HepG2 (cell line): ENCODE results near the gene HAUS5. TPM values are rescaled to one million over a fixed set of nuclear protein-coding genes. Genes with fewer than 3 reads are reported as not detected.

ENCODE experiments used
- CBX1 ChIP-seq: IDR thresholded peaks from one replicate; pipeline ENCODE4 v1.6.1; 2016; ENCODE audit warnings: antibody characterized with exemption, low read depth
- CCDC6 ChIP-seq: sonication (generic); formaldehyde crosslinking; IDR thresholded peaks from 2 replicates; pipeline ENCODE4 v1.8.1; 2022; ENCODE audit warnings: mild to moderate bottlenecking, missing genetic modification reagents, moderate library complexity
- CHD4 ChIP-seq: fragments of 200-600 bp; sonication (generic); IDR thresholded peaks from 2 replicates; pipeline ENCODE4 v1.7.0; 2017; ENCODE audit warnings: mild to moderate bottlenecking, low read length, borderline replicate concordance
- EP300 ChIP-seq, 3 experiments: sonication (generic) in 1 of 3; formaldehyde crosslinking in 1 of 3; IDR thresholded peaks; 2 replicates each; pipeline versions ENCODE4 v1.5.1 to v1.6.1; 2011 to 2020; ENCODE audit warnings: low read depth in 2 of 3, low read length in 2 of 3, borderline replicate concordance in 1 of 3, improper control_type of control experiment in 1 of 3, mild to moderate bottlenecking in 1 of 3, missing genetic modification reagents in 1 of 3, moderate library complexity in 1 of 3
- ERF ChIP-seq: IDR thresholded peaks from 2 replicates; pipeline ENCODE4 v1.6.1; 2018; ENCODE audit warnings: missing biosample characterization, missing genetic modification reagents
- IKZF1 ChIP-seq: fragments of 450-650 bp; IDR thresholded peaks from 2 replicates; pipeline ENCODE4 v1.7.1; 2016
- NCOA5 ChIP-seq: sonication (generic); formaldehyde crosslinking; IDR thresholded peaks from 2 replicates; pipeline ENCODE4 v1.4.0; 2020; ENCODE audit warnings: missing genetic modification reagents
- NR1H2 ChIP-seq: sonication (generic); formaldehyde crosslinking; IDR thresholded peaks from 2 replicates; pipeline ENCODE4 v1.8.1; 2022; ENCODE audit warnings: low read depth, missing genetic modification reagents, borderline replicate concordance
- NR2F1 ChIP-seq, 2 experiments: fragments of 450-650 bp in 1 of 2; formaldehyde crosslinking in 1 of 2; IDR thresholded peaks; 2 replicates each; pipeline versions ENCODE4 v1.5.0 to v1.6.1; 2016 to 2020; ENCODE audit warnings: mild to moderate bottlenecking in 1 of 2, missing compliant biosample characterization in 1 of 2, missing genetic modification reagents in 1 of 2, moderate library complexity in 1 of 2
- PAF1 ChIP-seq: IDR thresholded peaks from 2 replicates; pipeline ENCODE4 v1.6.1; 2016; ENCODE audit warnings: missing genetic modification reagents, missing compliant biosample characterization
- SIN3B ChIP-seq: fragments of 150-350 bp; IDR thresholded peaks from 2 replicates; pipeline ENCODE4 v1.6.1; 2014; ENCODE audit warnings: low read length
- SKIL ChIP-seq: sonication (generic); formaldehyde crosslinking; IDR thresholded peaks from 2 replicates; pipeline ENCODE4 v1.8.0; 2022; ENCODE audit warnings: missing genetic modification reagents, mild to moderate bottlenecking, moderate library complexity, borderline replicate concordance
- TCF12 ChIP-seq, 2 experiments: fragments of 450-650 bp in 1 of 2; sonication (generic) in 1 of 2; formaldehyde crosslinking in 1 of 2; IDR thresholded peaks; 2 replicates each; pipeline versions ENCODE4 v1.6.1 to v1.8.0; 2017 to 2022; ENCODE audit warnings: antibody characterized with exemption in 1 of 2, mild to moderate bottlenecking in 1 of 2, missing genetic modification reagents in 1 of 2, moderate library complexity in 1 of 2
- ZFX ChIP-seq: sonication (generic); formaldehyde crosslinking; IDR thresholded peaks from 2 replicates; pipeline ENCODE4 v1.4.0; 2020; ENCODE audit warnings: mild to moderate bottlenecking, low read depth, missing genetic modification reagents, moderate library complexity
- ZNF10 ChIP-seq: sonication (generic); formaldehyde crosslinking; IDR thresholded peaks from 2 replicates; pipeline ENCODE4 v1.4.0; 2020; ENCODE audit warnings: mild to moderate bottlenecking, low read depth, missing genetic modification reagents, borderline replicate concordance
- ZNF354B ChIP-seq: sonication (generic); formaldehyde crosslinking; IDR thresholded peaks from 2 replicates; pipeline ENCODE4 v1.8.0; 2022; ENCODE audit warnings: mild to moderate bottlenecking, missing genetic modification reagents
- ZNF570 ChIP-seq: sonication (generic); formaldehyde crosslinking; IDR thresholded peaks from 2 replicates; pipeline ENCODE4 v1.4.0; 2020; ENCODE audit warnings: mild to moderate bottlenecking, missing genetic modification reagents, borderline replicate concordance
- ZNF616 ChIP-seq: sonication (generic); formaldehyde crosslinking; IDR thresholded peaks from 2 replicates; pipeline ENCODE4 v1.5.0; 2020; ENCODE audit warnings: low read depth, mild to moderate bottlenecking, missing genetic modification reagents
- polyA plus RNA-seq, 8 experiments: library from polyadenylated mRNA; depleted of rRNA in 3 of 8; stranded (reverse) in 7 of 8; unstranded in 1 of 8; fragments of >200 nt; fragmentation: Illumina TruSeq in 4 of 8; extraction: Trizol in 4 of 8; gene quantifications; 2 replicates each; pipeline versions ENCODE4 v1.2.1 to v1.2.3, GENCODE V29; 2011 to 2016; ENCODE audit warnings: low read depth in 4 of 8, missing spikeins in 1 of 8, mixed read lengths in 1 of 8; ENCODE audit not compliant: insufficient read depth in 1 of 8
- total RNA-seq, 5 experiments: library from RNA; depleted of rRNA; stranded (reverse); fragments of >200 nt; fragmentation: Illumina TruSeq; extraction: Trizol; gene quantifications; 2 replicates each; pipeline ENCODE4 v1.2.3, GENCODE V29; 2016; ENCODE audit warnings: low read depth in 1 of 5
- TF ChIP-seq, protein P1 (sequence below), 2 experiments: sonication (generic) in 1 of 2; formaldehyde crosslinking in 1 of 2; IDR thresholded peaks; 2 replicates each; pipeline versions ENCODE4 v1.4.0 to v1.6.1; 2018 to 2020; ENCODE audit warnings: missing genetic modification reagents in 2 of 2, borderline replicate concordance in 1 of 2, low read depth in 1 of 2, mild to moderate bottlenecking in 1 of 2, missing biosample characterization in 1 of 2
- TF ChIP-seq, protein P2 (sequence below): sonication (generic); formaldehyde crosslinking; IDR thresholded peaks from 2 replicates; pipeline ENCODE4 v1.4.0; 2020; ENCODE audit warnings: missing genetic modification reagents, borderline replicate concordance

HAUS5 gene
- total and polyA plus RNA-seq, 2 of the 13 experiments (the other 11 are each of a cell fraction or from before 2014, with no cell fraction given), result 10.3 to 17.7 TPM

DNA sequence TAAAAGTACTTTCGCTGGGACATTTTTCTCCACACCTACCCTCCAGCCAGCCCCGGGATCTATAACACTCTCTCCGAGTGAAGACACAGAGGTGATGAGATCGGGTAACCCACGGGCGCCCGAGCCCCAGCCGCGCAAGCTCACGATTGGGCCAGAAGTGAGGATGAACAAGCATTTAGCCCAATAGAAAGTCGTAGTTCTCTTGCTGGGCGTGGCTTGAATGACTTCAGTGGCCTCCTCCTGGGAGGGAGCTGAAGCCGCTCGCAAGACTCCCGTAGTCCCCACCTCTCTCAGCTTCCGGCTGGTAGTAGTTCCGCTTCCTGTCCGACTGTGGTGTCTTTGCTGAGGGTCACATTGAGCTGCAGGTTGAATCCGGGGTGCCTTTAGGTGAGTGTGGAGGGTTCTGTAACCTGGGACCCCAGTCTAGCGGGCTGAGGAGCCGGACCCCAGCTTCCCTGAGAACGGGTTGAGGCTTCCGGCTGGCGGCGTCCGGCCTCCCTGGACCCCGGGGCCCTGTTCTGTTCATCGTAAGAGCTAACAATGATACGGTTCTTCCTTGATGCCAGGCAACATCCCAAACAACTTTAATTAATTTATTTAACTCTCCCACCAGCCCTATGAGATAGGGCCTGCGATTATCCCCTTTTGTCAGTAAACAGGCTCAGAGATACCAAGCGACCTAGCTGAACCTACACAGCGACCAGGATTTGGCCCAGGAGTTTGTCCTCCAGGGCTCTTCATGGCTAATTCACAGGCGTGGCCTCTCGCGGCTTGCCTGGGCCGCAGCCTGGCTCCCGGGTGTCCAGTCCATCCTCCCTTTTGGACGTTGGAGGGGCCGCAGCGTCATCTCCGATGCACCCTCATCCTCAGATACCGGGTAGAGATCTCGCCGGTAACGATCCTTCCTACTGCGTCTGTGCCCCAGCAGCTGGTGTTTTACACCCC, 35.8 kb downstream of the HAUS5 start, which contains the start of gene COX6B1 (continued):
- TF ChIP-seq, protein P1, sequence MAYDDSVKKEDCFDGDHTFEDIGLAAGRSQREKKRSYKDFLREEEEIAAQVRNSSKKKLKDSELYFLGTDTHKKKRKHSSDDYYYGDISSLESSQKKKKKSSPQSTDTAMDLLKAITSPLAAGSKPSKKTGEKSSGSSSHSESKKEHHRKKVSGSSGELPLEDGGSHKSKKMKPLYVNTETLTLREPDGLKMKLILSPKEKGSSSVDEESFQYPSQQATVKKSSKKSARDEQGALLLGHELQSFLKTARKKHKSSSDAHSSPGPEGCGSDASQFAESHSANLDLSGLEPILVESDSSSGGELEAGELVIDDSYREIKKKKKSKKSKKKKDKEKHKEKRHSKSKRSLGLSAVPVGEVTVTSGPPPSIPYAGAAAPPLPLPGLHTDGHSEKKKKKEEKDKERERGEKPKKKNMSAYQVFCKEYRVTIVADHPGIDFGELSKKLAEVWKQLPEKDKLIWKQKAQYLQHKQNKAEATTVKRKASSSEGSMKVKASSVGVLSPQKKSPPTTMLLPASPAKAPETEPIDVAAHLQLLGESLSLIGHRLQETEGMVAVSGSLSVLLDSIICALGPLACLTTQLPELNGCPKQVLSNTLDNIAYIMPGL (CRISPR knock-in tag; IDR thresholded peaks at IDR 0.05; ENCODE audit: borderline replicate concordance in 1 of 2, low read depth in 1 of 2), result peak in 1 of 2 experiments; percentile 35; a peak in 1 of 4 replicates
- no peak for TF ChIP-seq CHD4
- TF ChIP-seq NR2F1 (CRISPR knock-in tag; IDR thresholded peaks at IDR 0.05), result no peak
- TF ChIP-seq CBX1, result peak; percentile 27
- TF ChIP-seq ZNF616, result no peak
- TF ChIP-seq NR1H2 (CRISPR knock-in tag), result no peak
- TF ChIP-seq ZNF354B (CRISPR knock-in tag), result no peak
- TF ChIP-seq TCF12 (IDR thresholded peaks at IDR 0.05), result no peak
- no peak for TF ChIP-seq TCF12 (CRISPR knock-in tag; IDR thresholded peaks at IDR 0.05)
- no peak for TF ChIP-seq PAF1 (CRISPR knock-in tag)
- TF ChIP-seq NCOA5 (CRISPR knock-in tag), result no peak
- TF ChIP-seq, protein P2, sequence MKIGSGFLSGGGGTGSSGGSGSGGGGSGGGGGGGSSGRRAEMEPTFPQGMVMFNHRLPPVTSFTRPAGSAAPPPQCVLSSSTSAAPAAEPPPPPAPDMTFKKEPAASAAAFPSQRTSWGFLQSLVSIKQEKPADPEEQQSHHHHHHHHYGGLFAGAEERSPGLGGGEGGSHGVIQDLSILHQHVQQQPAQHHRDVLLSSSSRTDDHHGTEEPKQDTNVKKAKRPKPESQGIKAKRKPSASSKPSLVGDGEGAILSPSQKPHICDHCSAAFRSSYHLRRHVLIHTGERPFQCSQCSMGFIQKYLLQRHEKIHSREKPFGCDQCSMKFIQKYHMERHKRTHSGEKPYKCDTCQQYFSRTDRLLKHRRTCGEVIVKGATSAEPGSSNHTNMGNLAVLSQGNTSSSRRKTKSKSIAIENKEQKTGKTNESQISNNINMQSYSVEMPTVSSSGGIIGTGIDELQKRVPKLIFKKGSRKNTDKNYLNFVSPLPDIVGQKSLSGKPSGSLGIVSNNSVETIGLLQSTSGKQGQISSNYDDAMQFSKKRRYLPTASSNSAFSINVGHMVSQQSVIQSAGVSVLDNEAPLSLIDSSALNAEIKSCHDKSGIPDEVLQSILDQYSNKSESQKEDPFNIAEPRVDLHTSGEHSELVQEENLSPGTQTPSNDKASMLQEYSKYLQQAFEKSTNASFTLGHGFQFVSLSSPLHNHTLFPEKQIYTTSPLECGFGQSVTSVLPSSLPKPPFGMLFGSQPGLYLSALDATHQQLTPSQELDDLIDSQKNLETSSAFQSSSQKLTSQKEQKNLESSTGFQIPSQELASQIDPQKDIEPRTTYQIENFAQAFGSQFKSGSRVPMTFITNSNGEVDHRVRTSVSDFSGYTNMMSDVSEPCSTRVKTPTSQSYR, result no peak
- TF ChIP-seq IKZF1, result no peak
- TF ChIP-seq ERF (CRISPR knock-in tag), result peak; percentile 31; the same call in 1 of the 2 replicates
- peak; percentile 28; the same call in 1 of the 2 replicates for TF ChIP-seq SIN3B
- no peak for TF ChIP-seq ZNF570
- peak; percentile 68 for TF ChIP-seq ZFX (CRISPR knock-in tag)
- TF ChIP-seq EP300 (IDR thresholded peaks at IDR 0.05; ENCODE audit: low read depth in 2 of 2, low read length in 2 of 2), result no peak
- no peak for TF ChIP-seq EP300 (CRISPR knock-in tag; IDR thresholded peaks at IDR 0.05; ENCODE audit: borderline replicate concordance)
- TF ChIP-seq ZNF10 (CRISPR knock-in tag), result no peak
- no peak for TF ChIP-seq SKIL
- no peak for TF ChIP-seq CCDC6 (CRISPR knock-in tag)
